OCI-LY1 (cell line): ENCODE results near the gene RALGDS.

Source experiments
- CTCF ChIP-seq: fragments of 200-600 bp; sonication (generic), shearing (Covaris generic); IDR thresholded peaks from 2 replicates; pipeline ENCODE4 v1.5.1; 2017; ENCODE audit warnings: mild to moderate bottlenecking, antibody characterized with exemption, low read length, moderate library complexity, mixed read lengths
- EZH2 ChIP-seq: fragments of 200-600 bp; sonication (generic), shearing (Covaris generic); IDR thresholded peaks from 2 replicates; pipeline ENCODE4 v1.8.0; 2017; ENCODE audit warnings: borderline replicate concordance, mixed run types, mild to moderate bottlenecking, antibody characterized with exemption, low read length, moderate library complexity, mixed read lengths

- TF ChIP-seq CTCF (no peak), EZH2 (no peak)
Measured at GRCh38 chr9:133094842-133095393, 26.1 kb downstream of the RALGDS start.
